Activated B cell treated with CpG ODN at 0.5 μM for 24 hours (primary cell): ENCODE measurements around the gene ST6GALNAC5. TPM values are rescaled to one million over a fixed set of nuclear protein-coding genes. Genes with fewer than 3 reads are reported as not detected.

Experiments used
- ATAC-seq: fragments of 200-7000 bp; cut with Tn5 transposase; one replicate; pipeline ENCODE4 v1.10.0; 2021; ENCODE audit warnings: low read depth, mild to moderate bottlenecking, moderate library complexity
- CTCF ChIA-PET: fragments of 350-600 bp; sonication (Branson Sonifier 250); formaldehyde crosslinking; loops from one replicate; lab custom pipeline; 2021; ENCODE audit warnings: antibody characterized with exemption; lab: Charles Lee
- POLR2A ChIA-PET: fragments of 350-600 bp; sonication (Branson Sonifier 250); formaldehyde crosslinking; loops from one replicate; lab custom pipeline; 2021; ENCODE audit warnings: antibody characterized with exemption; lab: Charles Lee
- DNase-seq: peaks from one replicate; pipeline ENCODE4 v3.0.0; 2022
- H3K27ac Mint-ChIP-seq: one replicate; pipeline ENCODE4 v1.8.0; 2020; ENCODE audit warnings: mixed read lengths
- H3K27me3 Mint-ChIP-seq: one replicate; pipeline ENCODE4 v1.8.0; 2021; ENCODE audit warnings: mixed read lengths
- H3K36me3 Mint-ChIP-seq: one replicate; pipeline ENCODE4 v1.8.0; 2021; ENCODE audit warnings: low read depth, mixed read lengths
- H3K4me1 Mint-ChIP-seq: one replicate; pipeline ENCODE4 v1.8.0; 2021; ENCODE audit warnings: mixed read lengths
- H3K4me3 Mint-ChIP-seq: one replicate; pipeline ENCODE4 v1.8.0; 2020; ENCODE audit warnings: mild to moderate bottlenecking, mixed read lengths
- H3K9me3 Mint-ChIP-seq: one replicate; pipeline ENCODE4 v1.8.0; 2020; ENCODE audit warnings: mixed read lengths
- CTCF ChIP-seq: fragments of 200-600 bp; IDR thresholded peaks from one replicate; pipeline ENCODE4 v1.8.0; 2022; ENCODE audit warnings: antibody characterized with exemption, mild to moderate bottlenecking
- intact Hi-C: fragments of 100-400 bp; cut with micrococcal nuclease; formaldehyde crosslinking; loops from one replicate; pipeline ENCODE4 v1.15.1; 2024
- total RNA-seq: library from RNA; stranded (reverse); gene quantifications from 2 replicates; pipeline ENCODE4 v1.2.3, GENCODE V29; 2022

The ST6GALNAC5 gene
- total RNA-seq, 1 donor from 2014 or later, result not detected

- H3K27me3 Mint-ChIP-seq, result no peaks in the 10 kb centered on the region
- ATAC-seq (no peak), DNase-seq (no peak)
- ChIA-PET CTCF (no interaction called here), POLR2A (no interaction called here)
- no peaks in the 10 kb centered on the region for H3K9me3 Mint-ChIP-seq
- no peak overlapping the region for H3K4me3 Mint-ChIP-seq
- H3K27ac Mint-ChIP-seq, result no peak overlapping the region
- no peaks in the 10 kb centered on the region for H3K4me1 Mint-ChIP-seq
- H3K36me3 Mint-ChIP-seq, result no peaks in the 10 kb centered on the region
- intact Hi-C loops, result no loop called here
- TF ChIP-seq CTCF, result no peak
These were observed 236.2 kb downstream of the ST6GALNAC5 start for GRCh38 chr1:77103486-77103885.

GRCh38 chr1:77104672-77105071, 237.4 kb downstream of the ST6GALNAC5 start:
- ChIA-PET POLR2A (no interaction called here), CTCF (no interaction called here)
- H3K9me3 Mint-ChIP-seq, result no peaks in the 10 kb centered on the region
- intact Hi-C loops, result no loop called here
- no peak overlapping the region for H3K27ac Mint-ChIP-seq
- no peaks in the 10 kb centered on the region for H3K27me3 Mint-ChIP-seq
- H3K36me3 Mint-ChIP-seq, result peaks cover 3% of the 10 kb centered on the region
- no peaks in the 10 kb centered on the region for H3K4me1 Mint-ChIP-seq
- ATAC-seq, result no peak
- TF ChIP-seq CTCF, result no peak
- no peak overlapping the region for H3K4me3 Mint-ChIP-seq
- DNase-seq, result no peak
